Activated B cell treated with CpG ODN at 0.5 μM for 24 hours (primary cell): ENCODE measurements around the gene CLDN5. TPM values are rescaled to one million over a fixed set of nuclear protein-coding genes. Genes with fewer than 3 reads are reported as not detected.

ENCODE experiments used
- ATAC-seq: fragments of 200-7000 bp; cut with Tn5 transposase; one replicate; pipeline ENCODE4 v1.10.0; 2021; ENCODE audit warnings: low read depth, mild to moderate bottlenecking, moderate library complexity
- CTCF ChIA-PET: fragments of 350-600 bp; sonication (Branson Sonifier 250); formaldehyde crosslinking; loops from one replicate; lab custom pipeline; 2021; ENCODE audit warnings: antibody characterized with exemption; lab: Charles Lee
- POLR2A ChIA-PET: fragments of 350-600 bp; sonication (Branson Sonifier 250); formaldehyde crosslinking; loops from one replicate; lab custom pipeline; 2021; ENCODE audit warnings: antibody characterized with exemption; lab: Charles Lee
- DNase-seq: peaks from one replicate; pipeline ENCODE4 v3.0.0; 2022
- H3K27ac Mint-ChIP-seq: one replicate; pipeline ENCODE4 v1.8.0; 2020; ENCODE audit warnings: mixed read lengths
- H3K27me3 Mint-ChIP-seq: one replicate; pipeline ENCODE4 v1.8.0; 2021; ENCODE audit warnings: mixed read lengths
- H3K36me3 Mint-ChIP-seq: one replicate; pipeline ENCODE4 v1.8.0; 2021; ENCODE audit warnings: low read depth, mixed read lengths
- H3K4me1 Mint-ChIP-seq: one replicate; pipeline ENCODE4 v1.8.0; 2021; ENCODE audit warnings: mixed read lengths
- H3K4me3 Mint-ChIP-seq: one replicate; pipeline ENCODE4 v1.8.0; 2020; ENCODE audit warnings: mild to moderate bottlenecking, mixed read lengths
- H3K9me3 Mint-ChIP-seq: one replicate; pipeline ENCODE4 v1.8.0; 2020; ENCODE audit warnings: mixed read lengths
- intact Hi-C: fragments of 100-400 bp; cut with micrococcal nuclease; formaldehyde crosslinking; loops from one replicate; pipeline ENCODE4 v1.15.1; 2024
- total RNA-seq: library from RNA; stranded (reverse); gene quantifications from 2 replicates; pipeline ENCODE4 v1.2.3, GENCODE V29; 2022
- TF ChIP-seq, protein P1 (sequence below): fragments of 200-600 bp; IDR thresholded peaks from one replicate; pipeline ENCODE4 v1.8.0; 2022; ENCODE audit warnings: antibody characterized with exemption, mild to moderate bottlenecking

The CLDN5 gene
- total RNA-seq, 1 donor from 2014 or later: not detected

- H3K4me1 Mint-ChIP-seq: peaks cover 4% of the 10 kb centered on the region
- no peaks in the 10 kb centered on the region for H3K27me3 Mint-ChIP-seq
- POLR2A ChIA-PET: no interaction called here
- ATAC-seq (no peak), DNase-seq (no peak)
- H3K9me3 Mint-ChIP-seq: no peaks in the 10 kb centered on the region
- intact Hi-C loops: no loop called here
- H3K36me3 Mint-ChIP-seq: no peaks in the 10 kb centered on the region
- TF ChIP-seq, protein P1, sequence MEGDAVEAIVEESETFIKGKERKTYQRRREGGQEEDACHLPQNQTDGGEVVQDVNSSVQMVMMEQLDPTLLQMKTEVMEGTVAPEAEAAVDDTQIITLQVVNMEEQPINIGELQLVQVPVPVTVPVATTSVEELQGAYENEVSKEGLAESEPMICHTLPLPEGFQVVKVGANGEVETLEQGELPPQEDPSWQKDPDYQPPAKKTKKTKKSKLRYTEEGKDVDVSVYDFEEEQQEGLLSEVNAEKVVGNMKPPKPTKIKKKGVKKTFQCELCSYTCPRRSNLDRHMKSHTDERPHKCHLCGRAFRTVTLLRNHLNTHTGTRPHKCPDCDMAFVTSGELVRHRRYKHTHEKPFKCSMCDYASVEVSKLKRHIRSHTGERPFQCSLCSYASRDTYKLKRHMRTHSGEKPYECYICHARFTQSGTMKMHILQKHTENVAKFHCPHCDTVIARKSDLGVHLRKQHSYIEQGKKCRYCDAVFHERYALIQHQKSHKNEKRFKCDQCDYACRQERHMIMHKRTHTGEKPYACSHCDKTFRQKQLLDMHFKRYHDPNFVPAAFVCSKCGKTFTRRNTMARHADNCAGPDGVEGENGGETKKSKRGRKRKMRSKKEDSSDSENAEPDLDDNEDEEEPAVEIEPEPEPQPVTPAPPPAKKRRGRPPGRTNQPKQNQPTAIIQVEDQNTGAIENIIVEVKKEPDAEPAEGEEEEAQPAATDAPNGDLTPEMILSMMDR: no peak
- no peak overlapping the region for H3K27ac Mint-ChIP-seq
- no peak overlapping the region for H3K4me3 Mint-ChIP-seq
- CTCF ChIA-PET: no interaction called here
Measured at GRCh38 chr22:19508024-19508776, 16.0 kb downstream of the CLDN5 start.

GRCh38 chr22:19507534-19507861 is 16.7 kb downstream of the CLDN5 start:
- ChIA-PET POLR2A (no interaction called here), CTCF (no interaction called here)
- Mint-ChIP-seq H3K27ac (no peak overlapping the region), H3K27me3 (no peaks in the 10 kb centered on the region), H3K4me3 (no peak overlapping the region), H3K4me1 (peaks cover 4% of the 10 kb centered on the region), H3K9me3 (no peaks in the 10 kb centered on the region), H3K36me3 (no peaks in the 10 kb centered on the region)
- TF ChIP-seq, protein P1: no peak
- no peak for ATAC-seq
- intact Hi-C loops: no loop called here
- no peak for DNase-seq

GRCh38 chr22:19506212-19506611 is 18.0 kb downstream of the CLDN5 start:
- ATAC-seq (no peak), DNase-seq (no peak)
- Mint-ChIP-seq H3K27me3 (no peaks in the 10 kb centered on the region), H3K27ac (no peak overlapping the region), H3K4me1 (peaks cover 4% of the 10 kb centered on the region), H3K36me3 (no peaks in the 10 kb centered on the region), H3K4me3 (no peak overlapping the region), H3K9me3 (no peaks in the 10 kb centered on the region)
- POLR2A ChIA-PET: no interaction called here
- TF ChIP-seq, protein P1: no peak
- CTCF ChIA-PET: no interaction called here
- intact Hi-C loops: no loop called here

- ChIA-PET CTCF (no interaction called here), POLR2A (no interaction called here)
- H3K27ac Mint-ChIP-seq: no peak overlapping the region
- ATAC-seq (no peak), DNase-seq (no peak)
- intact Hi-C loops: no loop called here
- H3K36me3 Mint-ChIP-seq: no peaks in the 10 kb centered on the region
- H3K27me3 Mint-ChIP-seq: no peaks in the 10 kb centered on the region
- peaks cover 4% of the 10 kb centered on the region for H3K4me1 Mint-ChIP-seq
- no peaks in the 10 kb centered on the region for H3K9me3 Mint-ChIP-seq
- TF ChIP-seq, protein P1: no peak
- no peak overlapping the region for H3K4me3 Mint-ChIP-seq
Measured at GRCh38 chr22:19505735-19506126, 18.5 kb downstream of the CLDN5 start.

- DNase-seq: no peak
- ChIA-PET POLR2A (no interaction called here), CTCF (no interaction called here)
- peaks cover 4% of the 10 kb centered on the region for H3K4me1 Mint-ChIP-seq
- no peaks in the 10 kb centered on the region for H3K9me3 Mint-ChIP-seq
- TF ChIP-seq, protein P1: no peak
- H3K36me3 Mint-ChIP-seq: no peaks in the 10 kb centered on the region
- no peaks in the 10 kb centered on the region for H3K27me3 Mint-ChIP-seq
- intact Hi-C loops: no loop called here
- H3K27ac Mint-ChIP-seq: no peak overlapping the region
- no peak for ATAC-seq
- H3K4me3 Mint-ChIP-seq: no peak overlapping the region
Measured at GRCh38 chr22:19504900-19505734, 19.1 kb downstream of the CLDN5 start.
